CD14-positive monocyte (primary cell): Measurements from ENCODE around the gene PHGDH. TPM values are rescaled to one million over a fixed set of nuclear protein-coding genes. Genes with fewer than 3 reads are reported as not detected.

Experiments used
- DNase-seq, 3 donors: peaks; one replicate each; pipeline ENCODE4 v3.0.0-alpha.2; 2011 to 2022
- H2AFZ ChIP-seq: 2 replicates; pipeline ENCODE4 v1.6.0; 2012; ENCODE audit warnings: mild to moderate bottlenecking, low read depth, low read length, inconsistent platforms; ENCODE audit not compliant: insufficient read depth, poor library complexity, severe bottlenecking
- H3K27ac ChIP-seq, 2 donors: 1 replicate in 1 of 2; 2 replicates in 1 of 2; pipeline ENCODE4 v1.5.1; 2012 to 2013; ENCODE audit warnings: low read length in 2 of 2, control low read depth in 1 of 2, inconsistent platforms in 1 of 2, low read depth in 1 of 2, mild to moderate bottlenecking in 1 of 2
- H3K27me3 ChIP-seq, 2 donors: one replicate each; pipeline versions ENCODE4 v1.6.0 to v1.6.1; 2011 to 2013; ENCODE audit warnings: low read length in 2 of 2; ENCODE audit not compliant: control insufficient read depth in 2 of 2, insufficient read depth in 2 of 2
- H3K36me3 ChIP-seq, 2 donors: replicated peaks in 1 of 2; 1 replicate in 1 of 2; 2 replicates in 1 of 2; pipeline versions ENCODE4 v1.5.1 to v1.6.1; 2012 to 2013; ENCODE audit warnings: low read length in 2 of 2, control low read depth in 1 of 2, inconsistent platforms in 1 of 2, mild to moderate bottlenecking in 1 of 2; ENCODE audit not compliant: insufficient read depth in 2 of 2, control insufficient read depth in 1 of 2
- H3K4me1 ChIP-seq, 2 donors: 1 replicate in 1 of 2; 2 replicates in 1 of 2; pipeline versions ENCODE4 v1.5.1 to v1.6.1; 2012 to 2013; ENCODE audit warnings: low read length in 2 of 2, control low read depth in 1 of 2, inconsistent platforms in 1 of 2, mild to moderate bottlenecking in 1 of 2, moderate library complexity in 1 of 2; ENCODE audit not compliant: insufficient read depth in 2 of 2, control insufficient read depth in 1 of 2
- H3K4me2 ChIP-seq: replicated peaks from 2 replicates; pipeline ENCODE3; 2012; ENCODE audit warnings: low read length, moderate library complexity, mild to moderate bottlenecking; ENCODE audit not compliant: poor library complexity, severe bottlenecking; ENCODE audit errors: extremely low read depth
- H3K4me3 ChIP-seq, 3 experiments: fragments of 200-600 bp in 1 of 3; sonication (generic) in 1 of 3; replicated peaks in 1 of 3; 1 replicate in 2 of 3; 2 replicates in 1 of 3; pipeline ENCODE4 v1.5.1; 2011 to 2013; ENCODE audit warnings: low read length in 3 of 3, mild to moderate bottlenecking in 3 of 3, control low read depth in 2 of 3, low read depth in 2 of 3, inconsistent platforms in 1 of 3, moderate library complexity in 1 of 3
- H3K79me2 ChIP-seq: 2 replicates; pipeline ENCODE4 v1.6.0; 2012; ENCODE audit warnings: mild to moderate bottlenecking, control low read depth, inconsistent platforms, low read length, moderate library complexity; ENCODE audit not compliant: insufficient read depth
- H3K9ac ChIP-seq: 2 replicates; pipeline ENCODE4 v1.6.0; 2017; ENCODE audit warnings: low read length, mild to moderate bottlenecking; ENCODE audit not compliant: insufficient read depth, poor library complexity, severe bottlenecking
- H3K9me3 ChIP-seq, 2 donors: replicated peaks in 1 of 2; 1 replicate in 1 of 2; 2 replicates in 1 of 2; pipeline versions ENCODE4 v1.5.1 to v1.6.1; 2012 to 2013; ENCODE audit warnings: low read length in 2 of 2, control low read depth in 1 of 2; ENCODE audit not compliant: control insufficient read depth in 1 of 2, insufficient read depth in 1 of 2
- H4K20me1 ChIP-seq: 2 replicates; pipeline ENCODE4 v1.6.0; 2012; ENCODE audit warnings: mild to moderate bottlenecking, low read length, control low read depth, moderate library complexity; ENCODE audit not compliant: insufficient read depth
- H3K27ac Mint-ChIP-seq, 7 donors: one replicate each; pipeline ENCODE4 v1.8.0; 2020; ENCODE audit warnings: mild to moderate bottlenecking in 7 of 7, mixed read lengths in 7 of 7, moderate library complexity in 6 of 7, inconsistent platforms in 2 of 7
- H3K27me3 Mint-ChIP-seq, 3 donors: one replicate each; pipeline ENCODE4 v1.8.0; 2021 to 2022; ENCODE audit warnings: low read depth in 3 of 3, mild to moderate bottlenecking in 3 of 3, mixed read lengths in 3 of 3, moderate library complexity in 3 of 3, inconsistent platforms in 1 of 3
- H3K36me3 Mint-ChIP-seq, 2 donors: one replicate each; pipeline ENCODE4 v1.8.0; 2020; ENCODE audit warnings: mixed read lengths in 2 of 2, inconsistent platforms in 1 of 2, mild to moderate bottlenecking in 1 of 2
- H3K4me1 Mint-ChIP-seq: one replicate; pipeline ENCODE4 v1.8.0; 2020; ENCODE audit warnings: mild to moderate bottlenecking, mixed read lengths
- H3K4me3 Mint-ChIP-seq, 2 donors: one replicate each; pipeline ENCODE4 v1.8.0; 2020; ENCODE audit warnings: mild to moderate bottlenecking in 2 of 2, mixed read lengths in 2 of 2, moderate library complexity in 1 of 2
- H3K9me3 Mint-ChIP-seq, 7 donors: one replicate each; pipeline ENCODE4 v1.8.0; 2020 to 2022; ENCODE audit warnings: mixed read lengths in 7 of 7, mild to moderate bottlenecking in 6 of 7, moderate library complexity in 6 of 7, inconsistent platforms in 2 of 7
- CTCF ChIP-seq: fragments of 200-600 bp; IDR thresholded peaks from one replicate; pipeline ENCODE4 v1.8.0; 2022; ENCODE audit warnings: antibody characterized with exemption, mild to moderate bottlenecking
- WGBS: methylation state at CpG from one replicate; pipeline ENCODE4 v1.1.5; 2013; ENCODE audit warnings: missing lambda C conversion rate; ENCODE audit not compliant: insufficient coverage; 5-methylcytosine and 5-hydroxymethylcytosine counted together
- intact Hi-C, 2 donors: fragments of 100-400 bp; cut with micrococcal nuclease; formaldehyde crosslinking; loops; one replicate each; pipeline versions ENCODE4 v1.15.0 to v1.15.1; 2023
- polyA plus RNA-seq, 3 donors: library from polyadenylated mRNA; depleted of rRNA in 1 of 3; unstranded in 2 of 3; stranded (reverse) in 1 of 3; fragments of 300-500 nt in 2 of 3; fragments of >200 nt in 1 of 3; fragmentation: Illumina TruSeq in 2 of 3; gene quantifications; 1 replicate in 2 of 3; 2 replicates in 1 of 3; pipeline ENCODE4 v1.2.3, GENCODE V29; 2012 to 2021

Gene PHGDH
- polyA plus RNA-seq, 3 donors, result 0.09 to 0.44 (median 0.20) TPM

GRCh38 chr1:119713749-119714456 is 2.2 kb downstream of the PHGDH start:
- 81% methylated on average over 4 of the region's 6 CpGs for WGBS
- no peak for DNase-seq
- intact Hi-C loops, result no loop called here
- Histone ChIP-seq H4K20me1 (no peaks in the 10 kb centered on the region), H3K9me3 (no peaks in the 10 kb centered on the region), H3K9ac (no peak overlapping the region), H3K27me3 (no peaks in the 10 kb centered on the region), H3K27ac (no peak overlapping the region), H3K4me1 (peaks cover 15 to 18% of the 10 kb centered on the region in 2 donors), H3K4me3 (no peak overlapping the region), H3K79me2 (peaks cover 41% of the 10 kb centered on the region), H2AFZ (peak overlapping the region; percentile 17), H3K4me2 (no peak overlapping the region), H3K36me3 (no peaks in the 10 kb centered on the region)
- Mint-ChIP-seq H3K9me3 (peaks cover 0 to 3% (median 0%) of the 10 kb centered on the region in 7 donors), H3K36me3 (no peaks in the 10 kb centered on the region), H3K4me1 (peaks cover 50% of the 10 kb centered on the region), H3K27ac (no peak overlapping the region), H3K4me3 (peak overlapping the region in 1 of 2 donors; percentile 43), H3K27me3 (peaks cover 2 to 16% (median 10%) of the 10 kb centered on the region in 3 donors)
- TF ChIP-seq CTCF, result no peak

- H3K36me3 Mint-ChIP-seq, result no peaks in the 10 kb centered on the region
- H3K4me3 Mint-ChIP-seq, result no peak overlapping the region
- Histone ChIP-seq H3K27ac (no peak overlapping the region), H3K4me1 (peaks cover 15 to 18% of the 10 kb centered on the region in 2 donors), H2AFZ (peak overlapping the region; percentile 17), H3K79me2 (peaks cover 41% of the 10 kb centered on the region), H3K9ac (no peak overlapping the region), H3K9me3 (no peaks in the 10 kb centered on the region), H3K36me3 (no peaks in the 10 kb centered on the region), H4K20me1 (no peaks in the 10 kb centered on the region), H3K4me2 (no peak overlapping the region), H3K27me3 (no peaks in the 10 kb centered on the region), H3K4me3 (no peak overlapping the region)
- H3K27ac Mint-ChIP-seq, result no peak overlapping the region
- peaks cover 2 to 10% (median 9%) of the 10 kb centered on the region in 3 donors for H3K27me3 Mint-ChIP-seq
- intact Hi-C loops, result no loop called here
- H3K4me1 Mint-ChIP-seq, result peaks cover 50% of the 10 kb centered on the region
- WGBS, result 94% methylated on average over 4 of the region's 8 CpGs
- peaks cover 0 to 3% (median 0%) of the 10 kb centered on the region in 7 donors for H3K9me3 Mint-ChIP-seq
- no peak for TF ChIP-seq CTCF
- no peak for DNase-seq
These were observed 2.8 kb downstream of the PHGDH start for GRCh38 chr1:119714583-119714982.
